Colonic mucosa (tissue), 4 donors: ENCODE results near the gene AIDA. TPM values are rescaled to one million over a fixed set of nuclear protein-coding genes. Genes with fewer than 3 reads are reported as not detected.

Experiments used
- DNase-seq: peaks from one replicate; pipeline ENCODE4 v3.0.0-alpha.2; 2020
- H3K27ac ChIP-seq: fragments of 200-600 bp; one replicate; pipeline ENCODE4 v1.8.0; 2021
- H3K27me3 ChIP-seq: fragments of 200-600 bp; one replicate; pipeline ENCODE4 v1.8.0; 2021
- H3K36me3 ChIP-seq: fragments of 200-600 bp; one replicate; pipeline ENCODE4 v1.8.0; 2021
- H3K4me1 ChIP-seq: fragments of 200-600 bp; one replicate; pipeline ENCODE4 v1.8.0; 2021; ENCODE audit warnings: mild to moderate bottlenecking
- H3K4me3 ChIP-seq: fragments of 200-600 bp; one replicate; pipeline ENCODE4 v1.8.0; 2021
- H3K9ac ChIP-seq, 2 donors: one replicate each; pipeline ENCODE4 v1.7.0; 2013; ENCODE audit warnings: control low read depth in 2 of 2, low read depth in 2 of 2, low read length in 2 of 2
- H3K9me3 ChIP-seq: fragments of 200-600 bp; one replicate; pipeline ENCODE4 v1.8.0; 2021
- CTCF ChIP-seq: fragments of 200-600 bp; IDR thresholded peaks from one replicate; pipeline ENCODE4 v1.8.0; 2022; ENCODE audit warnings: antibody characterized with exemption, mild to moderate bottlenecking
- intact Hi-C: fragments of 100-400 bp; cut with DNase I; formaldehyde crosslinking; loops from one replicate; pipeline ENCODE4 v1.14.1; 2022
- total RNA-seq, 2 donors: library from RNA; stranded (reverse); fragmentation: NEBNext Ultra II Directional in 1 of 2; extraction: Animal tissue kit (Norgen Biotek cat#: 25700) in 1 of 2; gene quantifications; one replicate each; pipeline ENCODE4 v1.2.1, GENCODE V29; 2021
- donor health status: healthy.
- donor health status: DM: no; HTN: no; CAD: no.
- donor health status: DM: no; HTN: no; CAD: no.

Gene AIDA
- total RNA-seq, 2 donors from 2014 or later = 36.0 to 44.1 TPM

GRCh38 chr1:222665964-222666363 is 46.3 kb downstream of the AIDA start:
- no peaks in the 10 kb centered on the region for H3K27me3 ChIP-seq
- H3K9me3 ChIP-seq = no peaks in the 10 kb centered on the region
- no peak for TF ChIP-seq CTCF
- H3K36me3 ChIP-seq = peaks cover 13% of the 10 kb centered on the region
- intact Hi-C loops = no loop called here
- no peak for DNase-seq
- no peaks in the 10 kb centered on the region for H3K4me1 ChIP-seq
- no peak overlapping the region for H3K4me3 ChIP-seq
- no peak overlapping the region for H3K27ac ChIP-seq
- no peak overlapping the region for H3K9ac ChIP-seq

GRCh38 chr1:222663431-222663934 is 48.8 kb downstream of the AIDA start:
- no peaks in the 10 kb centered on the region for H3K27me3 ChIP-seq
- no peak overlapping the region for H3K4me3 ChIP-seq
- no peak overlapping the region for H3K9ac ChIP-seq
- intact Hi-C loops = loop anchor here (5.0 kb wide), 1 partner anchor 64 kb away; no protein-coding TSS in a partner anchor
- no peak for DNase-seq
- no peaks in the 10 kb centered on the region for H3K9me3 ChIP-seq
- H3K27ac ChIP-seq = no peak overlapping the region
- TF ChIP-seq CTCF = no peak
- no peaks in the 10 kb centered on the region for H3K4me1 ChIP-seq
- peaks cover 13% of the 10 kb centered on the region for H3K36me3 ChIP-seq

- DNase-seq = no peak
- Histone ChIP-seq H3K27me3 (no peaks in the 10 kb centered on the region), H3K27ac (no peak overlapping the region), H3K4me3 (no peak overlapping the region), H3K36me3 (peaks cover 10% of the 10 kb centered on the region), H3K9ac (no peak overlapping the region), H3K9me3 (no peaks in the 10 kb centered on the region), H3K4me1 (no peaks in the 10 kb centered on the region)
- TF ChIP-seq CTCF = no peak
- intact Hi-C loops = no loop called here
Measured at GRCh38 chr1:222657899-222658298, 54.4 kb downstream of the AIDA start.

- no peaks in the 10 kb centered on the region for H3K9me3 ChIP-seq
- no peak for DNase-seq
- intact Hi-C loops = no loop called here
- no peaks in the 10 kb centered on the region for H3K4me1 ChIP-seq
- TF ChIP-seq CTCF = no peak
- H3K36me3 ChIP-seq = peaks cover 10% of the 10 kb centered on the region
- H3K9ac ChIP-seq = no peak overlapping the region
- no peak overlapping the region for H3K27ac ChIP-seq
- H3K27me3 ChIP-seq = no peaks in the 10 kb centered on the region
- H3K4me3 ChIP-seq = no peak overlapping the region
Measured at GRCh38 chr1:222656391-222657155, 55.7 kb downstream of the AIDA start.

- Histone ChIP-seq H3K27me3 (no peaks in the 10 kb centered on the region), H3K9ac (no peak overlapping the region), H3K9me3 (no peaks in the 10 kb centered on the region), H3K4me3 (no peak overlapping the region), H3K4me1 (no peaks in the 10 kb centered on the region), H3K36me3 (peaks cover 10% of the 10 kb centered on the region), H3K27ac (no peak overlapping the region)
- intact Hi-C loops = loop anchor here (5.0 kb wide), 1 partner anchor 57 kb away; the partner anchor contains the start of genes AIDA and BROX
- TF ChIP-seq CTCF = no peak
- DNase-seq = peak; percentile 29
Measured at GRCh38 chr1:222654849-222655248, 57.4 kb downstream of the AIDA start.
